HCEC 1CT (cell line): Measurements from ENCODE around the gene ZNF514.
"Not testable (repeated sequence)": the region's sequence is repeated elsewhere in the genome, so short reads cannot be mapped to it uniquely, and the experiment has no call there.

Experiments
- DNase-seq: peaks from one replicate; pipeline ENCODE4 v3.0.0-alpha.2; 2017

Gene ZNF514

DNA sequence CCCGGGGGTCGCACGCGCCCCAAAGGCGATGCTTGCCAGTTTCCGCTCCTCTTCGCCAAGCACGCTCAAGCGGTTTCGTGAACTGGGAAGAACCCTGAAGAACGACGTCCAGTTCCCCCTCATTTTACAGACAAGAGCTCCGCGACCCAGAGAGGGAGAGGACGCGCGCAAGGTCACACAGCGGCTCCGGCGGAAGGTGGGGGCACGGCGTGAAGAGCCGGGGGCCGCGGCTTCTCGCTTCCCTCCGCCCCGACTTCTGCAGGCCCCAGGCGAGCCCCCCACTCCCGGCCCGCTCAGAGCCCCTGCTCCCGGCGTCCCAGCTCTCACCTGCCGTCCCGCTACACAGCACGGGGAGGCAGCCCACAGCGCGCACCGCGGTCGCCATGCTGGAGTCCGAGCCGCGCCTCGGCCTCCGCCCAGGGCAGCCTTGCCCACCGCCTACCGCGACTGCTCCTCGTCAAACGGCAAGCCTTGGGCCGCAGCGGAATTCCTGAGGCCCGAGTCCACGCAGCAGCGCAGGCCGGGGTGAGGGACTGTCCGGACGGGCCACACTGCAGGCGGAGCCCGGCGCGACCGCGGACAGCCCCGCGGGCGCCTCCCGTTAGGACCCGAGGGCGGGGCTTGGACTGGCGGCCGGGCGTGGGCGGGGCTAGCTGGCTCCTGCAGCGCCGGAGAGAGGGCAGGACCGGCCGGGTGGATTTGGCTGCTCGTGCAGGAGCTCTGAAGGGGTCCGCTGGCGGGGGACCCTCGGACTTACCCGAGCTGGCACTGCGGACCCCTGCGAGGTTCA, 38.0 kb downstream of the ZNF514 start, which contains the start of gene MRPS5:
TSS of gene MRPS5 (minus strand) at position 402 of the 790 bp plus-strand sequence. CDS start at position 385, 17 bp downstream.
- DNase-seq: peak; percentile 66

DNA sequence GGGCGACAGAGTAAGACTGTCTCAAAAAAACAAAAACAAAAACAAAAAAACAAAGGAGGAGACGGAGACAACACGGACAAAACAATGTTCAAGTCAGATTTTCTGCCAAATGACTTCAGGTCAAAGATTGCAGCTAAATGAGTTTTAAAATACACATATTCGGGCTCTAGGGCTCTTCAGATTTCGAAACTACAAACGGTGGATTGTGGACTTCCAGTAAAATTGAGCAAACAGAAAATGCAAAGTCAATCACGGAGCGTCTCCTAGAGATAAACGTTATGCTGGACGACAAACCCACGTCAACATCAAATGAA, 38.6 kb downstream of the ZNF514 start:
- peak; percentile 3 for DNase-seq

DNA sequence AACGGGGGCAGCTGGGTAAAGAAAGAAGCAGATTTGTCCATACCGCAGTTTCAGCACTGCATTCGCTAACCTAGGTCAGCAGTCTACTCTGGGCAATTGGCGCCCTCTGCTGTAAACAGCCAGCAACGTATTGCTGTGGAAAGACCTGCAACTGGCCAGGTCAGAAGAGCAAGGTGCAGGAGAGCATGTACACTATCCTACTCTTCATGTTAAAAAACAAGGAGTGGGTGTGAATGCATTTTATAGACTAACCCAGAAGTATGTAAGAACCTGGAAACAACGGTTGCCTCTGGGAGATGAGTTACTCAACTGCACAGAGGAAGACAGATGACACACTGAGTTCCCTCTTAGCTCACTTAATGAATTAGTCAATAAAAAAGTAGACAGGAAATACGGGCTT, 44.2 kb downstream of the ZNF514 start:
- DNase-seq: peak; percentile 44

DNA sequence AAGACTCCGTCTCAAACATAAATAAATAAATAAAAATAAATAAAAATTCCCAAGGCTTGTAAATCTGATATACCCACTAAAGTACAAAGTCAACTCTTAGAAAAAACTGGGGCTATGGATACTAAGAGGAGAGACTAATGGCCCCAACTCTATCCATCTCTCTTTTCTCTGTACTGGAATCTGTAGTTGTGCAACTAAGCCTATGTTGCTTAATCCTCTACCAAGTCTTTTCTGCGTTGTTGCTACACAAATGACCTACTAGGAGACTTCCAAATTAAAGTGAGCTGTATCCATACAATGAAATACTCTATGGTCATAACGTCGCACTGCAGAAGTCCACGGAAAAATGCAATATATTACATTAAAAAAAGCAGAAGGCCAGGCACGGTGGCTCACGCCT, 46.2 kb downstream of the ZNF514 start:
- DNase-seq: no peak

DNA sequence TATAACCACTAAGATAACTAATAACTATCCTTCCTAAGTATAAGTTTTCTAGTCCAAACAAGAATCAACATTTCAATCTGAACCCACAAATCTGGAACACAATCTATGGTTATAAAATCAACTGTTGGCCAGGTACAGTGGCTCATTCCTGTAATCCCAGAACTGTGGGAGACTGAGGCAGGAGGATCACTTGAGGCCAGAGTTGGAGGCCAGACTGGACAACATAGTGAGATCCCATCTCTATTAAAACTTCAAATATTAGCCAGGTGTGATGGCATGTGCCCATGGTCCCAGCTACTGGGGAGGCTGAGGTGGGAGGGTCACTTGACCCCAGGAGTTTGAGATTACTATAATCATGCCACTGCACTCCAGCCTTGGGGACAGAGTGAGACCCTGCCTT, 49.3 kb downstream of the ZNF514 start:
- no peak for DNase-seq

DNA sequence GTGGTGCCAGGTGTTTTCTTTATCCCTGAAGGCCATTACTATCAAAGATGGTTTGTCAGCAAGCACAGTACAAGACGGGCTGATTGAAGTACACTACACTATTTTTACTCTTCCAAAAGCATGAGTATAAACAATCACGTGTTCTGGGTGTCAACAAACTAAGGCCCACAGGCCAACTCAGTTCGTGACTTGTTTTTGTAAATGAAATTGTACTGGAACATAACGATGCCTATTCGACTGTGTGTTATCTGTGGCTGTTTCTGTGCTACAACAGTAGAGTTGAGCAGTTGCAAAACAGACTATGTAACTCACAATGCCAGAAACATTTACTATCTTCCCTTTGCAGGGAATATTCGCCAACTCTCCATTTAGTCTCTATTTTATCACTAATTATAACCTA, 50.4 kb downstream of the ZNF514 start:
- DNase-seq: no peak

DNA sequence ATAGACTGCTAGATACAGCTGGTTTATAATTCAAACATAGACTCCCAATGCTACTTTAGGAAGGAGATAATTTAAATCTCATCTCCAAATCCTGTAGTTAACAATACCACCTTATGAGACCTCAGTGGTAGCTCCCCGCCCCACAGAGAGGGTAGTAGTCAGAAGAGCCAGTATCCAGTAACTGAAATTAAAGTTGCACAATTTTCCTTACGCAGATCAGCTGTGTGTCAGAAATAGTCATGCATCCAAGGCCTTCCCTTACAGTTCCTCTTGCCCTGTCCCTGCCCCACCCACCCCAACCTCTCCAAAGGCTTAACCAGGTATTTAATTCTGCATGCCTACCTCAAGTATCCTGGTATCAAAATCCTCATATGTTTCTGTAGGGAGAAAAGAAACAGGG, 53.6 kb downstream of the ZNF514 start:
- no peak for DNase-seq

GRCh38 chr2:95104606-95105005, 55.0 kb downstream of the ZNF514 start:
- DNase-seq: no peak

- DNase-seq: no peak
Measured at GRCh38 chr2:95099910-95100309, 59.7 kb downstream of the ZNF514 start.

GRCh38 chr2:95098273-95098672, 61.4 kb downstream of the ZNF514 start:
- not testable (repeated sequence) for DNase-seq
